HTERT RPE-1 (cell line): ENCODE results near the gene PACSIN2.
"Not testable (repeated sequence)": the region's sequence is repeated elsewhere in the genome, so short reads cannot be mapped to it uniquely, and the experiment has no call there.

Experiments used
- in situ Hi-C: fragments of 300-500 bp; cut with MboI; formaldehyde crosslinking; loops from 4 replicates; pipeline ENCODE4 v1.14.3; 2020; ENCODE audit warnings: low sequenced_read_pairs

The PACSIN2 gene

GRCh38 chr22:43014869-43015676 is at the start of gene PACSIN2:
Gene PACSIN2 (minus strand): TSS chr22:43015149. CDS start chr22:42912080, 103,069 bp downstream.
- in situ Hi-C loops = no loop called here

GRCh38 chr22:43060183-43060582 is 45.2 kb upstream of the PACSIN2 start:
- in situ Hi-C loops = no loop called here

GRCh38 chr22:43057641-43058040 is 42.7 kb upstream of the PACSIN2 start:
- in situ Hi-C loops = no loop called here

- in situ Hi-C loops = no loop called here
Observed at GRCh38 chr22:43053176-43053575, 38.2 kb upstream of the PACSIN2 start.

GRCh38 chr22:43050995-43051394 is 36.0 kb upstream of the PACSIN2 start:
- in situ Hi-C loops = no loop called here

GRCh38 chr22:43047605-43048004 is 32.7 kb upstream of the PACSIN2 start:
- in situ Hi-C loops = no loop called here

GRCh38 chr22:43044290-43044712 is 29.4 kb upstream of the PACSIN2 start:
- in situ Hi-C loops = no loop called here

- in situ Hi-C loops = no loop called here
Observed at GRCh38 chr22:43042101-43042780, 27.3 kb upstream of the PACSIN2 start.

GRCh38 chr22:43039800-43040199 is 24.9 kb upstream of the PACSIN2 start:
- in situ Hi-C loops = no loop called here

GRCh38 chr22:43038325-43038724 is 23.4 kb upstream of the PACSIN2 start:
- in situ Hi-C loops = no loop called here

- in situ Hi-C loops = no loop called here
Observed at GRCh38 chr22:43036282-43036829, 21.4 kb upstream of the PACSIN2 start.

- in situ Hi-C loops = no loop called here
Observed at GRCh38 chr22:43035250-43035649, 20.3 kb upstream of the PACSIN2 start.

- in situ Hi-C loops = no loop called here
Observed at GRCh38 chr22:43031617-43032016, 16.7 kb upstream of the PACSIN2 start.

- in situ Hi-C loops = no loop called here
Observed at GRCh38 chr22:43018615-43019014, 3.7 kb upstream of the PACSIN2 start.

GRCh38 chr22:43017525-43018460 is 2.8 kb upstream of the PACSIN2 start:
- in situ Hi-C loops = no loop called here

GRCh38 chr22:43016150-43016549 is 1.2 kb upstream of the PACSIN2 start:
- in situ Hi-C loops = not testable (repeated sequence)

- in situ Hi-C loops = no loop called here
Observed at GRCh38 chr22:43015677-43016042, 711 bp upstream of the PACSIN2 start.

GRCh38 chr22:43014316-43014868 is 557 bp downstream of the PACSIN2 start:
- in situ Hi-C loops = no loop called here

- in situ Hi-C loops = no loop called here
Observed at GRCh38 chr22:43013355-43014315, 1.3 kb downstream of the PACSIN2 start.
